GM12878 (cell line): ENCODE data around the gene KLRD1. TPM values are rescaled to one million over a fixed set of nuclear protein-coding genes. Genes with fewer than 3 reads are reported as not detected.

Experiments used
- CBFB ChIP-seq: IDR thresholded peaks from 2 replicates; pipeline ENCODE4 v1.6.1; 2016; ENCODE audit warnings: antibody characterized with exemption, low read depth
- CBX5 ChIP-seq: sonication (generic); IDR thresholded peaks from 2 replicates; pipeline ENCODE4 v1.6.1; 2016; ENCODE audit warnings: low read depth, moderate library complexity, mild to moderate bottlenecking, inconsistent platforms
- CREB1 ChIP-seq: IDR thresholded peaks from 2 replicates; pipeline ENCODE4 v1.6.1; 2012; ENCODE audit warnings: low read depth, mild to moderate bottlenecking, inconsistent platforms
- EED ChIP-seq: sonication (generic); IDR thresholded peaks from 2 replicates; pipeline ENCODE4 v1.6.1; 2016; ENCODE audit warnings: antibody characterized with exemption, low read depth
- EGR1 ChIP-seq, 2 experiments: IDR thresholded peaks; 1 replicate in 1 of 2; 2 replicates in 1 of 2; pipeline ENCODE4 v1.6.1; 2011 to 2012; ENCODE audit warnings: low read depth in 2 of 2, low read length in 2 of 2, borderline replicate concordance in 1 of 2, mild to moderate bottlenecking in 1 of 2, moderate library complexity in 1 of 2
- FOXK2 ChIP-seq: fragments of 450-650 bp; IDR thresholded peaks from 2 replicates; pipeline ENCODE4 v1.6.1; 2017; ENCODE audit warnings: mild to moderate bottlenecking, moderate library complexity
- GABPA ChIP-seq: IDR thresholded peaks from 2 replicates; pipeline ENCODE4 v1.6.1; 2014; ENCODE audit warnings: antibody characterized with exemption, low read depth, mild to moderate bottlenecking, inconsistent platforms
- GATAD2B ChIP-seq: fragments of 450-650 bp; conservative IDR thresholded peaks from 2 replicates; pipeline ENCODE4 v1.6.1; 2017; ENCODE audit warnings: low read depth, mild to moderate bottlenecking, moderate library complexity
- HSF1 ChIP-seq: fragments of 150-350 bp; IDR thresholded peaks from 2 replicates; pipeline ENCODE4 v1.6.1; 2014; ENCODE audit warnings: mild to moderate bottlenecking, low read depth, low read length
- IRF3 ChIP-seq: fragments of 450-650 bp; IDR thresholded peaks from 2 replicates; pipeline ENCODE4 v1.6.1; 2014; ENCODE audit warnings: mild to moderate bottlenecking
- IRF4 ChIP-seq: IDR thresholded peaks from 2 replicates; pipeline ENCODE4 v1.6.1; 2011; ENCODE audit warnings: low read depth, low read length
- PBX3 ChIP-seq: IDR thresholded peaks from 2 replicates; pipeline ENCODE4 v1.6.1; 2011; ENCODE audit warnings: mild to moderate bottlenecking, low read depth, low read length, moderate library complexity; ENCODE audit not compliant: insufficient replicate concordance
- PRDM15 ChIP-seq: fragments of 450-650 bp; formaldehyde crosslinking; IDR thresholded peaks from 2 replicates; pipeline ENCODE4 v1.4.0; 2020; ENCODE audit warnings: mild to moderate bottlenecking, moderate library complexity
- SIX5 ChIP-seq: IDR thresholded peaks from 2 replicates; pipeline ENCODE4 v1.6.1; 2011; ENCODE audit warnings: mild to moderate bottlenecking, low read depth, low read length, moderate library complexity; ENCODE audit not compliant: severe bottlenecking
- TARDBP ChIP-seq: IDR thresholded peaks from 2 replicates; pipeline ENCODE4 v1.6.1; 2016; ENCODE audit warnings: borderline replicate concordance
- ZBTB11 ChIP-seq: fragments of 450-650 bp; formaldehyde crosslinking; IDR thresholded peaks from 2 replicates; pipeline ENCODE4 v1.5.0; 2022; ENCODE audit warnings: mild to moderate bottlenecking, missing genetic modification characterization
- ZNF274 ChIP-seq: IDR thresholded peaks from one replicate; pipeline ENCODE4 v1.8.0; 2011; ENCODE audit not compliant: insufficient read length, insufficient read depth
- ZNF622 ChIP-seq: fragments of 450-650 bp; IDR thresholded peaks from 2 replicates; pipeline ENCODE4 v1.6.1; 2017; ENCODE audit warnings: mild to moderate bottlenecking, inconsistent platforms
- polyA plus RNA-seq, 11 experiments: library from polyadenylated mRNA; depleted of rRNA in 4 of 11; unstranded in 6 of 11; stranded (reverse) in 5 of 11; fragments of >200 nt; fragmentation: Nextera tagmentation in 4 of 11; fragmentation: Illumina TruSeq in 1 of 11; extraction: Ambion mirVana in 4 of 11; extraction: Trizol in 1 of 11; gene quantifications; 1 replicate in 1 of 11; 2 replicates in 10 of 11; pipeline versions ENCODE4 v1.2.1 to v1.2.3, GENCODE V29; 2011 to 2016; ENCODE audit warnings: inconsistent platforms in 2 of 11, missing spikeins in 2 of 11, low read depth in 1 of 11
- total RNA-seq, 4 experiments: library from RNA; depleted of rRNA in 3 of 4; stranded (reverse); fragments of >200 nt in 3 of 4; fragmentation: Illumina TruSeq in 1 of 4; extraction: Trizol in 1 of 4; gene quantifications; 2 replicates each; pipeline versions ENCODE4 v1.2.1 to v1.2.3, GENCODE V29; 2013 to 2021

The KLRD1 gene
- total and polyA plus RNA-seq, 10 of the 15 experiments (the other 5 are each of a cell fraction or from before 2014, with no cell fraction given), result under 0.01 to 0.50 (median 0.13) TPM; not detected in 4

GRCh38 chr12:10363914-10364814 lies 56.5 kb downstream of the KLRD1 start (continued):
- TF ChIP-seq PRDM15 (CRISPR knock-in tag) (no peak), TARDBP (0 out of 2 replicates have a peak, but pooled peaks have one; percentile 15), SIX5 (no peak), CREB1 (peak; percentile 64), HSF1 (no peak), CBX5 (peak; percentile 77; the same call in 1 of the 2 replicates), EED (peak; percentile 95; the same call in 1 of the 2 replicates), IRF4 (no peak; the same call in 1 of the 2 replicates), ZNF274 (no peak), ZNF622 (no peak), PBX3 (no peak), GABPA (no peak), FOXK2 (no peak), IRF3 (no peak), GATAD2B (no peak; the same call in 1 of the 2 replicates), EGR1 (IDR thresholded peaks at IDR 0.05; ENCODE audit: borderline replicate concordance in 1 of 2, low read depth in 2 of 2, low read length in 2 of 2) (peak in 1 of 2 experiments; percentile 59; a peak in 2 of 3 replicates), CBFB (no peak; the same call in 1 of the 2 replicates), ZBTB11 (CRISPR knock-in tag) (no peak)
